ENCODE results near the gene KRTAP10-2. TPM values are rescaled to one million over a fixed set of nuclear protein-coding genes. Genes with fewer than 3 reads are reported as not detected.
"Not testable (repeated sequence)": the region's sequence is repeated elsewhere in the genome, so short reads cannot be mapped to it uniquely, and the experiment has no call there.

Gene KRTAP10-2
- total RNA-seq, 1 donor from 2014 or later, result not detected

DNA sequence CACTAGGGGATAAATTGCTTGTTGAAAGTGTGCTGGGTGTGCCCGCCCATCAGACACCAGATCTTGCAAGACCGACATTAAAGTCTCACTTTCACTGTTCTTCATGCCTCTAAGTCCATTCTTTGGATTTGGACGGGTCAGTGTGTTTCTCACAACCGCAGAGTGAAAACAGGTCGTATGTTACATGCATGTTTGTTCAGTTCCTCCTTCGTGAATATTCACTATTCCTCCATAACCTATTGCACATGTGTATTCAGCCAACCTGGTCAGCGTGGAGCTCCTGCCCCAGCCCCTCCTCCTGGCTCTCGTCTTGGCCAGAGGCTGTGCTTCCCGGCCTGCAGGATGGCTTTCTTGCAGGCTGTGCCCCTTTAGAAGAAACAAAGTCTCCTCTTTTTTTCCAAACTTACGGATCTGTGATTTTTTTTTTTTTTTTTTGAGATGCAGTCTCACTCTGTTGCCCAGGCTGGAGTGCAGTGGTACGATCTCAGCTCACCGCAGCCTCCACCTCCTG lies 43.2 kb upstream of the KRTAP10-2 start:
- DNase-seq (ENCODE audit: low read depth), result no peak
- H3K4me3 ChIP-seq (ENCODE audit: low read depth, low read length), result no peak overlapping the region
- TF ChIP-seq, protein P1, sequence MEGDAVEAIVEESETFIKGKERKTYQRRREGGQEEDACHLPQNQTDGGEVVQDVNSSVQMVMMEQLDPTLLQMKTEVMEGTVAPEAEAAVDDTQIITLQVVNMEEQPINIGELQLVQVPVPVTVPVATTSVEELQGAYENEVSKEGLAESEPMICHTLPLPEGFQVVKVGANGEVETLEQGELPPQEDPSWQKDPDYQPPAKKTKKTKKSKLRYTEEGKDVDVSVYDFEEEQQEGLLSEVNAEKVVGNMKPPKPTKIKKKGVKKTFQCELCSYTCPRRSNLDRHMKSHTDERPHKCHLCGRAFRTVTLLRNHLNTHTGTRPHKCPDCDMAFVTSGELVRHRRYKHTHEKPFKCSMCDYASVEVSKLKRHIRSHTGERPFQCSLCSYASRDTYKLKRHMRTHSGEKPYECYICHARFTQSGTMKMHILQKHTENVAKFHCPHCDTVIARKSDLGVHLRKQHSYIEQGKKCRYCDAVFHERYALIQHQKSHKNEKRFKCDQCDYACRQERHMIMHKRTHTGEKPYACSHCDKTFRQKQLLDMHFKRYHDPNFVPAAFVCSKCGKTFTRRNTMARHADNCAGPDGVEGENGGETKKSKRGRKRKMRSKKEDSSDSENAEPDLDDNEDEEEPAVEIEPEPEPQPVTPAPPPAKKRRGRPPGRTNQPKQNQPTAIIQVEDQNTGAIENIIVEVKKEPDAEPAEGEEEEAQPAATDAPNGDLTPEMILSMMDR (conservative IDR thresholded peaks at IDR 0.05; ENCODE audit: low read depth, low read length), result no peak

DNA sequence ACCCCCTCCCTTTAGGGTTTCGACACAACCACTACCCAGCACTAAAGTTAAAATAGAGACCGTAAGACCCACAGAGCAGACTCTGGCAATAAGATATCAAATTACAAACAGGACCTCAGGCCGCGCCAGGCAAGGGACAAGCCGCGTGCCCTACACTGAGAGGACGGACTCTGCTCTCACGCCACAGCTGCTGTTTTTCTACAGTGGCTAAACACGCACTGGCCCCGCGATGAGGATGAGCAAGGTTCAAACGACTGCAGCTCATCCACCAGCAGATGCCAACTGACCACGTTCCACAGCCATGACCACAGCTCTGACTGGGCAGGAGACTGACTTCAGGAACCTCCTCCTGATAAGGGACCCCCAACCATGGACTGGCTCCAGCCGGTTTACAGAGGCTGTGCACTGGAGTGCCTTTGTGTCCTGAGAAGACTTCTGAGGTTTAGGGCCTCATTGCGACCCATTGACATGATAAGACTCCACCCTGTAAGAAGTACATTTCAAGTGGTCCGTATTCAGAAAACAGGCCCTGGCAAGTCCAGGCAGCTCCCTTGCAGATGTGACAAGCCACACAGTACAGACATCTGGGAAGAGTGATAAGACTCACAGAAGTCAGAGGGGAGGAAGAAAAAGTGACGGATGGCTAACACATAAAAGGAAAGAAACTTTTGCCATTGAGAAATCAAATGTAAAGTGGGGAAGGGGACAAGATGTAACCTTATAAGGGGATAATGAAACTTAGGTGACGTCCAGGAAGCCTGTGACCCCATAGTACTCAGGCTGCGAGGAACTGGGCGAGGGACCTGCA lies 42.5 kb upstream of the KRTAP10-2 start:
- no peak overlapping the region for H3K4me3 ChIP-seq (ENCODE audit: low read depth, low read length)
- TF ChIP-seq, protein P1 (conservative IDR thresholded peaks at IDR 0.05; ENCODE audit: low read depth, low read length), result no peak
- DNase-seq (ENCODE audit: low read depth), result no peak

DNA sequence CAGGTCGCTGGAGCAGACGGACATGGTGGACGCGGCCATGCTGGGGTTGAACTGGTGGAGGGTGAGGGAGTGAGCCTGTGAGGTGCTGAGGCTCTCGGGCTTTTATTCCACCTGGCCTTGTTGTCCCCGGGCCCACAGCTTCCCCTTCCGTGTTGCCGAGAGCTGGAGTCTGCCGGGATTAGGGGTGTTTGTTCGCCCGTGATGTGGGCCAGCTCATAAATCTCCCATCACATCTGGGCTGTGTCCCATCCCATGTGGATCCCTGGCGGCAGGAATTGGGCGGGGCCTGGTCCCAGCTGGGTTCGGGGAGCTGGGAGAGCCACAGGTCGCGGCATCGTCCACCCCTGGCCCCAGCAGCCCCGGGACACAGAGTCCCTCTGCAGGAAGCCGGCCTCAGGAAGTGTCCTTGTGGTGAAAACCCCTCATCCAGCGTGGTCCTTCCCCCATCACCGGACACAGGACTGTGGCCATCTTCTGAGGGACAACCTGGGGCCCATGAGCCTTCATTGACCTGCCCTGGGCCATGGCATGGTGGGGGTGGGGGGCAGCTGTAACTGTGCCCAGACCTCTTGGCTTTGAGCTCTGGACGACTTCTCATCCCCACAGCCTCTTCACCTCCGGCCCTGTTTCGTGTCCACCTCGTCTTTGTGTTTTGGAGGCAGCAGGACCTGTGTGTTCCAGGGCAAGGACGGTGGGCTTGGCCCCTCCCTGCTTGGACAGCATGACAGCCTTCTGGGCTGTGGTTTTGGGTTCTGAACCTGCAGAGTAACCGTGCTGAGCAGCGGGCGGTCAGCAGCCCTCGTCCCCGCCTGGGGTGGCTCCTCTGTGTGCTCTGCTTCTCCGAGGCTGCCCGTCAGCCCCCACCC lies 41.4 kb upstream of the KRTAP10-2 start, which contains the start of gene KRTAP10-6:
Gene KRTAP10-6, minus strand, starts transcription at position 60 of the 866 bp plus-strand sequence. Its CDS starts 21 bp downstream, at position 39.
- DNase-seq (ENCODE audit: low read depth), result no peak
- TF ChIP-seq, protein P1 (conservative IDR thresholded peaks at IDR 0.05; ENCODE audit: low read depth, low read length), result no peak
- no peak within 1 kb of the TSS for H3K4me3 ChIP-seq (ENCODE audit: low read depth, low read length)

DNA sequence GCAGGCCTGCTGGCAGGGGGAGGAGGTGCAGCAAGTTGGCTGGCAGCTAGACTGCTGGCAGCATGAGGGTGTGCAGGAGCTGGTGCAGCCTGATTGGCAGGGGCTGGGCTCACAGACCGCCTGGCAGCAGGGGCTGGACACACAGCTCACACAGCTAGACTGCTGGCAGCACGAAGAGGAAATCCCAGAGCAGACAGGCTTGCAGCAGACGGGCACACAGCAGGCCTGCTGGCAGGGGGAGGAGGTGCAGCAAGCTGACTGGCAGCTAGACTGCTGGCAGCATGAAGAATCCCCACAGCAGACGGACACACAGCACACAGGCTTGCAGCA lies 40.5 kb upstream of the KRTAP10-2 start:
- H3K4me3 ChIP-seq (ENCODE audit: low read depth, low read length); DNase-seq (ENCODE audit: low read depth): not testable (repeated sequence)

DNA sequence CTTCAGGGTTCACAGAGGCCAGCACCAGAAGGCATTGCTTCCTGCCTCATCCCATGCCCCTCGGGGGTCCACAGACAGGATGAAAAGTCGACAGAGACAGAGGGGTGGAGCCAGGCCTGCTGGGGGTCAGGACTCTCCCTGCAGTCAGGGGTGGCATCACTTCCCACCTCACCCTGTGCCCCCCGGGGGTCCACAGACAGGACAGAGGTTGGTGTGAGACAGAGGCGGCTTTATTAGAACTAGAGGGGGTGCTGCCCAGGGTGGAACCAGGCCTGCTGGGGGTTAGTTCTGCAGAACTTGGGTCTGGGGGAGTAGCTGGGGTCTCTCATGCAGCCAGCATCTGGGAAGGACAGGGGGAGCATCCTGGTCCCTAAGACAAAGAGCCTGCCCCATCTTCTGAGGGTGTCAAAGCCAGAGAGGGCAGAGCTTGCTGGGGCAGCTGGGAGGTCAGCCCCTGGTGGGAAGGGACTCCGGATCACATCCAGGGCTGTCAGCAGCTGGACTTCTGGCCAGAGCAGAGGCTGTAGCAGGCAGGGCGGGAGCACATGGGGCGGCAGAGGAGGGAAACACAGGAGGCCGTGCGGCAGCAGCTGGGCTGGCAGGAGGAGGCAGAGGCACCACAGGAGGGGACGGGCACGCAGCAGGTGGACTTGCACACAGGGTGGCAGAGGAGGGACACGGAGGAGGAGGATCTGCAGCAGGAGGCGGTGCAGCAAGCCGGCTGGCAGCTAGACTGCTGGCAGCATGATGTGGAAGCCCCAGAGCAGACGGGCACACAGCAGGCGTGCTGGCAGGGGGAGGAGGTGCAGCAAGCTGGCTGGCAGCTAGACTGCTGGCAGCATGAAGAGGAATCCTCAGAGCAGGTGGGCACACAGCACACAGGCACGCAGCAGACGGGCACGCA lies 39.8 kb upstream of the KRTAP10-2 start:
- H3K4me3 ChIP-seq (ENCODE audit: low read depth, low read length); DNase-seq (ENCODE audit: low read depth): not testable (repeated sequence)

DNA sequence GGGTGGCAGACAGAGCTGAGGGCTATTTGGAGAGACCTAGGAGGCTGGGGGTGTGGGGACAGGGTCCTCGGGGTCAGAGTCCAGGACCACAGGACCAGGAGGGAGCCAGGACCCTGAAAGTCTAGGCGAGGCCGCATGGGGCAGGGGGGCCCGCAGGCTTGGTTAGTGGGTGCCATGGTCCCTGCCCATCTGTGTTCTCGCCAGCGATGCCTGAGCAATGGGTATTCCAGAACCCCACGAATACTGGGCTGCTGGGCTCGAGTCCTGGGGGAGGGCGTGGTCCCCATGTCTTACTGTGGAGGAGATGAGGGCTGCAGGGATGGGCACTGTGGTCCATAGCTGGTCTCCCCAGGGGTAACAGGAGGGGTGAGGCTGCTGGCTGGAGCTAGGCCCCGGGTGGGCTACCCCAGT lies 39.0 kb upstream of the KRTAP10-2 start:
- H3K4me3 ChIP-seq (ENCODE audit: low read depth, low read length), result no peak overlapping the region
- TF ChIP-seq, protein P1 (conservative IDR thresholded peaks at IDR 0.05; ENCODE audit: low read depth, low read length), result no peak
- DNase-seq (ENCODE audit: low read depth), result no peak

DNA sequence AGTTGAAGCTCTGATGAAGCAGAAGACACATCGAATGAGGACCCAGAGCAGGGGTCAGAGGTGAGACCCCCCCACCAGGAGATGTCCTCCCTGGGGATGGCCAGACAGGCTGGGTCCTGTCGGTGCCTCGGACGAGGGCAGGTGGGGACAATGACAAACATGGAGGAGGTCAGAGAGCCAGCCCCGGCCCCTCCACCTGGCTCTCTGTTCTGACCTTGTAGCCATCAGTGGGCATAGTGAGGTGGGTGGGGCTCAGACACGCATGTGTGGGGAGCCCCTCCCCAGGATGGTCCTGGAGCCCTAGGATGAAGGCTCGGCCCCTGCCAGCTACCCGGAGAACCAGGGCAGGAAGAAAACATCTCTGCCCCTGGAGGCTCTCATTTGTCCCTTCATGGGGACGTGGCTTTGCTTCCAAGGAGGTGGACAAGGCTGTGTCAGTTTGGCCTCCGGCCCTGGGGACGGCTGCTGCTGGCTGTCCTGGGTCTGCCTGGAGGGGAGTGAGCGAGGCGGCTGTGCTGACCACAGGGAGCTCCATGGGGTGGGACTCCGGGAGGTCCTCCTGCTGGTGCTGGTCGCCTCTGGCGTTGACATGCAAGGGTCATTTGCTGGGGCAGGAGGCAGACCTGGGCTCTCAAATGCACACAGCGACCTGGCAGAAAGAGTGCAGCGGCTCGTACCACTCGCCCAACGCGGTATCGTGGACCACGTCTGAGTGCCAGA lies 38.4 kb upstream of the KRTAP10-2 start:
- no peak overlapping the region for H3K4me3 ChIP-seq (ENCODE audit: low read depth, low read length)
- TF ChIP-seq, protein P1 (conservative IDR thresholded peaks at IDR 0.05; ENCODE audit: low read depth, low read length), result no peak

More for the DNA sequence above, 38.4 kb upstream of the KRTAP10-2 start:
- DNase-seq (ENCODE audit: low read depth), result no peak
